GM12873 (cell line): ENCODE data around the gene GAREM1.

ENCODE experiments used
- TF ChIP-seq, protein P1 (sequence below): IDR thresholded peaks from 2 replicates; pipeline ENCODE4 v1.5.1; 2012; ENCODE audit warnings: low read depth, mild to moderate bottlenecking, moderate library complexity, low read length, control low read depth; ENCODE audit not compliant: insufficient read depth; ENCODE audit errors: missing control alignments

GAREM1 gene

GRCh38 chr18:32480581-32480980 is 9.9 kb upstream of the GAREM1 start:
- TF ChIP-seq, protein P1, sequence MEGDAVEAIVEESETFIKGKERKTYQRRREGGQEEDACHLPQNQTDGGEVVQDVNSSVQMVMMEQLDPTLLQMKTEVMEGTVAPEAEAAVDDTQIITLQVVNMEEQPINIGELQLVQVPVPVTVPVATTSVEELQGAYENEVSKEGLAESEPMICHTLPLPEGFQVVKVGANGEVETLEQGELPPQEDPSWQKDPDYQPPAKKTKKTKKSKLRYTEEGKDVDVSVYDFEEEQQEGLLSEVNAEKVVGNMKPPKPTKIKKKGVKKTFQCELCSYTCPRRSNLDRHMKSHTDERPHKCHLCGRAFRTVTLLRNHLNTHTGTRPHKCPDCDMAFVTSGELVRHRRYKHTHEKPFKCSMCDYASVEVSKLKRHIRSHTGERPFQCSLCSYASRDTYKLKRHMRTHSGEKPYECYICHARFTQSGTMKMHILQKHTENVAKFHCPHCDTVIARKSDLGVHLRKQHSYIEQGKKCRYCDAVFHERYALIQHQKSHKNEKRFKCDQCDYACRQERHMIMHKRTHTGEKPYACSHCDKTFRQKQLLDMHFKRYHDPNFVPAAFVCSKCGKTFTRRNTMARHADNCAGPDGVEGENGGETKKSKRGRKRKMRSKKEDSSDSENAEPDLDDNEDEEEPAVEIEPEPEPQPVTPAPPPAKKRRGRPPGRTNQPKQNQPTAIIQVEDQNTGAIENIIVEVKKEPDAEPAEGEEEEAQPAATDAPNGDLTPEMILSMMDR = no peak

DNA sequence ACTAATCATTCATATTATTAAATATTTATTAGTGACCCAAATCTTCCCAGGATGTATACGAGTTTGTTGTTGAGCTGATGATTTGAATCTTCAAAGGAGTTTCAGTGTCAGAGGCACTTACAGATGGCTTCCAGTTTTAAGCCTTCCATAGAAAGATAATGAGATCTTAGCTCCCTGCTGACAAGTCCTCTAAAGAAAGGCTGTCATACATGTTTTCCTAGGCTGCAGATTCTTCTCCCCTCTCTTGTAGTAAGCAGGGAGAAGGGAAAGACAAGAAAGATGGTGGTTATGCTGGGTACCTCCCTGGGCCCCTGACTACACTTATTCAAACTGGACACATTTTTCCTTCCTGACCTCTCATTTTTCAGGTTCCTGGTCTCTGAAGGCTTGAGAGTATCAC is 8.1 kb upstream of the GAREM1 start:
- TF ChIP-seq, protein P1 = no peak

DNA sequence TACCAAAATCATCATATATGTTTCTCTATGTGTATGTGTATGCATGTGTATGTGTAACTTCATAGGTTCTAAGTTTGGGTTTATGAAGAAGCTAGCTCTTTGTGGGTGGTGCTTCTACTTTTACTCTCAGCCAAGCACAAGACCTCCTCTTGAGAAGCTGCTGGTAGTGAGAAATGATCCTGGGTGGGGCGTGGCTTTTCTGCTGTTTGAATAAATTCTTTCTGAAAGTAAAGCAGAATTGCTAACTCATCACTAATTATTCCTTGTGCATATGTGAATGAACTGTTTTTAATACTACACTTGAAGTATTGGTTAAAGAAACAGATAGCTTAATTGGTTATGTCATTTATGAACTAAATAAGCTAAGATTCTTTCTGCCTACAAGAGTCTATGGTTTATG is 7.6 kb upstream of the GAREM1 start:
- TF ChIP-seq, protein P1 = no peak

DNA sequence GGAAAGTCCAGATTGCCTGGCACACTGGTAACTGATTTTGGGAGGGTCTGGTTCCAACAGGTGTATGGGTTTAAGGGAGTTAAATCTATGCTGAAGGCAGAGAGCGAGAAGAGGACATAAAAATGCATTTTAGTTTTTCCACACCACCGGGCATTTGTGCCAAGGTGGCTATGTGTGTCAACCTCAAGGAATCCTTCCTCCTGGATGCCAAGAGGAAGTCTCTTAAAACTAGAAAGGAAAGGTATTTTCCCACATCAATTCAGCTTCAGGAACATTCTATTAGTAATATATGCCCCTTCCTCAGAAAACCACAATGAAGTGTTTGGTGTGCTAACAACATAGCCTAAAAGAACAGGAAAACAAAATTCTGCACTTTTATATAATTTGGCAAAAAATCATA is 5.4 kb upstream of the GAREM1 start:
- TF ChIP-seq, protein P1 = no peak

- TF ChIP-seq, protein P1 = no peak
Observed at GRCh38 chr18:32473325-32473724, 2.6 kb upstream of the GAREM1 start.

DNA sequence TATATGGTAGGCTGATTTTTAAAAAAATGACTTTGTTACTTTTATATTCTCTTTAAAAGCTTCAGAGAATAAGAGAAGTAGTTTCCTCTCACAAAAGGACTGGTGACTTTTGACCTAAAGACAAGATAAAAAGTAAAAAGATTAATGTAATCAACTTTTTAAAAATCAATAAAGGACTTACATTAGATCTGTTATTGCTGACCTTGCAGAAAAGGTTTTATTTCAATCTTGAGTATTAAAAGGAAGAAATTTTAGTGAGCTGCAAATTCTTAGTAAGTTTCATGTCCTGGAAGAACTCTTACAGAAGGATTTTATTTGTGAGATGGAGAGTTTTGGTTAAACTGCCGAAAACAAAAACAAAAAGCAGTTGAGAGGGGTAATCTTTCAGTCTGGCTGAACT is 2.2 kb upstream of the GAREM1 start:
- TF ChIP-seq, protein P1 = no peak

DNA sequence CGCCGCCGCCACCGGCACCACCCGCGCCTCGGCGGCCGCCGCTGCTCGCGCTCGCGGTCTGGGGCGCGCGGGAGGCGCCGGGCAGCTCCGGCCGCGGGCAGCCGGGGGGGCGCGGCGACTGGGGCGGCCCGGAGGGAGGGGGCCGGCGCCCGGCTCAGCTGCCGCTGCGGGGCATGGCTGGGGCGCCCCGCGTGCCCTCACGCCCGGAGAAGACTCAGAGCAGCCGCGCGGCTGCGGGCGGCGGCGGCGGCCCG is 295 bp downstream of the GAREM1 start:
- TF ChIP-seq, protein P1 = no peak

DNA sequence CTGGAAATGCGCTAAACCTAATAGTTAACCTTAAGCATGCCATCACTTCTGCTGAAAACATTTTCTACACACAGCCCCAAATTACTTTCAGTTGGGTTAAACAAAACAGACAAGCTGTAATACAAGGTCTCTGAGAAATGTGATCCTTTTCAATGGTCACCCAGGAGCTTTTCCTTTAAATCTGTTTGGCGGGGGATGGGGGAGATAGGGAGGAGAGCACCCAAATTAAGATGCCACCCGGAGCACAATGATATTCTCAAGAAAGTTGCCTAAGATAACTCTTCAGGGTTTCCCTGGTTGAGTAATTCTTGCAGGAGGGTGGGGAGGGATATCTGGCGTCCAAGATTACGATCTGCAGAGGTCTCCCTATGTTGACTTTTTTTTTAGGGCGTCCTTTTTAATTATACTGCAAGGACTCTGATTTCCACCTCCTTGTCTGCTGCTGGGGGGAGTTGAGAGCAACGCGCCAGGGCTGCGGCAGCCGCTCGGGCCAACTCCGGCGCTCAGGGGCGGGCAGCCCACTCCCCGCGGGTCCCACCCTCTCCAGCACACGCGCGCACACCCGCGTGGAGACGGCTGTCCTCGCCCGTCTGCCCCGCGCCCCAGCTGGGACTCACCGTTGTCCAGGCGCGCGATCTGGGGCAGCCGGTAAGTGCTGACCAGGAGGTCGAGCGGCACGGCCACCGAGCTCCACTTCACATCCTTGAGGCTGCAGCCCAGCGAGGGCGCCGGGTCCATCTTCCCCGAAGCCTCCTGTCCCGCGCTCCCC is 807 bp downstream of the GAREM1 start:
- TF ChIP-seq, protein P1 = no peak
